GM21786 (cell line): ENCODE results near the gene SYAP1.
"Not testable (repeated sequence)": the region's sequence is repeated elsewhere in the genome, so short reads cannot be mapped to it uniquely, and the experiment has no call there.

Source experiments
- ATAC-seq: cut with Tn5 transposase; IDR thresholded peaks from one replicate; pipeline ENCODE4 v1.9.1; 2021; ENCODE audit not compliant: unreplicated experiment

The SYAP1 gene

DNA sequence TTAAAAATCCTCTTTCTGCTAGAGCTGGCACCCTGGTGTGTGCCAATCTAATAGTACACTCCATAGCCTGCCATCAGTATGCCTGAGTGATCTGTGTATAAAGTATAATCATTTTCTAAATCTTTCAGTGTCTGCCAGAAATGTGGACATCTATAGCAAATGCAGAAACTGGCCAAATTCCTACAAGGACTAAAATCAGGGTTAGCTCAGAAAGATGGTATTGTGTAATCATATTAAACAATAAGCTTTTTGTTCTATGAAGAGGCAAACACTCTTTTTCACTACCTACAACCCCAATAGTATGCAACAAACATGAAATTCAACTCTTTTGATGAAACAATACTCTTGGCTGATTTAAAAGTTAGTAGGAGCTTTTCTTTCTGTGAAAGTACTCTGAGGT lies 59.1 kb downstream of the SYAP1 start:
- ATAC-seq = no peak

- ATAC-seq = no peak
Observed at GRCh38 chrX:16778993-16779392, 59.6 kb downstream of the SYAP1 start.

DNA sequence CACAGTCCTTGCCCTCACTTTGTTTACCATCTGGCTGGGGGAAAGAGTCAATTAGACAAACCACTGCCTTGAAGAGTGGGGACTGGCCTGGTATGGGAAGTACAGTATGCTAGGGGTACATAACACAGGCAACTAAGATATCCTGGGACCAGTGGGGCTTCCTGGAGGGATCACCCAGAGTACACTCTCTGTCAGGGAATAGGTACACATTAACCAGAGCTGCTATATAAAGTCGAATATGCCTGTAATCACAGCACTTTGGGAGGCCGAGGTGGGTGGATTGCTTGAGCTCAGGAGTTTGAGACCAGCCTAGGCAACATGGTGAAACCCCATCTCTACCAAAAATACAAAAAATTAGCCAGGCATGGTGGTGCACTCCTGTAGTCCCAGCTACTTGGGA lies 60.4 kb downstream of the SYAP1 start:
- ATAC-seq = not testable (repeated sequence)

GRCh38 chrX:16783452-16783851 lies 64.0 kb downstream of the SYAP1 start:
- no peak for ATAC-seq

GRCh38 chrX:16784440-16784839 lies 65.0 kb downstream of the SYAP1 start:
- not testable (repeated sequence) for ATAC-seq

DNA sequence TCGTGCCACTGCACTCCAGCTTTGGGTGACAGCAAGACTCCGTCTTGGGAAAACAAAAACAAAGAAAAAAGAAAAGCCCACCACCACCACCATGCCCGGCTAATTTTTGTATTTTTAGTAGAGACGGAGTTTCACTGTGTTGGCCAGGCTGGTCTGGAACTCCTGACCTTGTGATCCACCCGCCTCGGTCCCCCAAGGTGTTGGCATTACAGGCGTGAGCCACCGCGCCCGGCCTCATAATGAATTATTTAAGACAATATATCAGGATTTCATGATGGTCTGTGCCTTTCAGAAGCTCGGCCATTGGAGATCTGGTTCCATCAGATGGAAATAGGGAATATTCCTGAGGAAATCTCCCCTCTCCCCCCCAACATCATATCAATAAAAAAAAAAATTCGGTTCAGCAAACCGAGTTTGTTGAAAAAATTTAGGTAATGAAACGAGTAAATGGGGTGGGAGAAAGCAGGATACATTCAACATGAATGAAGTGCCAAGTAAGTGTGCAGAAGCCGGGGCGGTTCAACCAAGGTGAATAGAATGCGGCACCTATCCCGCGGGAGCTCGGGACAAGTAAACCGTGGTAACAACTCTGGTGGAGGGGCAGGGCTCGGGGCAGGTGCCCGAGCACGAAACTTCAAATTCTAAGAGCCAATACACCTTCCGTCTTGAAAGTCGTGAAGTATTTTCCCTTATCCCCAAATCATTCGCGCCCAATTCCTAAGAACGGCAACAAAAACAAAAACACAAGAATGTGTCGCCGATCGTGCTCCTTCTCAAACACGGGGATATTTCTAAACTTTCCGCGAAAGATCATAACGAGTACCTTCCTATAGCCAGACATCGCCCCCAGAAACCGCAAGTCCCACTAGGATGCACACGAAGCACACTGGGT lies 66.1 kb downstream of the SYAP1 start:
- no peak for ATAC-seq

DNA sequence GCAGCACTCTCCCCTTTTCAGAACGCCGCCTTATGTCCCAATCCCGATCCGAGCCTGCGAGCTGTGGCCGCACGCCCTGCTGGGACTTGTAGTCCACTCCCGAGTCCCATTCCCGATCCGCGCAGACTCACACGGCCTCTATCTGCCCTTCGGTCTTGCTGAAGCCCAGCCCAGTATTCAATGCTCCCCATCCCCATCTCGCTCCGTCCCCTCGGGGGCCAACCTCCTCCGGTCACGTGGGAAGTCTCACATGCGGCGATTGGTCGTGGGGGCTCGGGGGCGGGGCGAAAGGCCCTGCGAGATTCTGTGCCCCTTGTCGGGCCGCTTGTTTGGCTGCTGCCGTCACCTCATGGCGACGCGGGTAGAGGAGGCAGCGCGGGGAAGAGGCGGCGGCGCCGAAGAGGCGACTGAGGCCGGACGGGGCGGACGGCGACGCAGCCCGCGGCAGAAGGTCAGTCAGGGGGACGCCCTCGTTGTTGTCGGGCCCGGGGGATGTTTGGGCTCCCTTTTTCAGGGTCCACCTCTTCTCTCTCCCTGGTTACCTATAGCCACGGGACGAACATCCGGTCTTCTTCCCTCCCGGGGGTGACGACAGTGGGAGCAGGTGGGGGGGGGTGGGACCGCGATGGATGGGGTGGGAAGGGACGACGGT lies 66.9 kb downstream of the SYAP1 start, which contains the start of gene TXLNG:
TXLNG (plus strand) TSS at position 328 of the 652 bp plus-strand sequence; CDS start at position 350, 22 bp downstream.
- ATAC-seq = peak; percentile 99

DNA sequence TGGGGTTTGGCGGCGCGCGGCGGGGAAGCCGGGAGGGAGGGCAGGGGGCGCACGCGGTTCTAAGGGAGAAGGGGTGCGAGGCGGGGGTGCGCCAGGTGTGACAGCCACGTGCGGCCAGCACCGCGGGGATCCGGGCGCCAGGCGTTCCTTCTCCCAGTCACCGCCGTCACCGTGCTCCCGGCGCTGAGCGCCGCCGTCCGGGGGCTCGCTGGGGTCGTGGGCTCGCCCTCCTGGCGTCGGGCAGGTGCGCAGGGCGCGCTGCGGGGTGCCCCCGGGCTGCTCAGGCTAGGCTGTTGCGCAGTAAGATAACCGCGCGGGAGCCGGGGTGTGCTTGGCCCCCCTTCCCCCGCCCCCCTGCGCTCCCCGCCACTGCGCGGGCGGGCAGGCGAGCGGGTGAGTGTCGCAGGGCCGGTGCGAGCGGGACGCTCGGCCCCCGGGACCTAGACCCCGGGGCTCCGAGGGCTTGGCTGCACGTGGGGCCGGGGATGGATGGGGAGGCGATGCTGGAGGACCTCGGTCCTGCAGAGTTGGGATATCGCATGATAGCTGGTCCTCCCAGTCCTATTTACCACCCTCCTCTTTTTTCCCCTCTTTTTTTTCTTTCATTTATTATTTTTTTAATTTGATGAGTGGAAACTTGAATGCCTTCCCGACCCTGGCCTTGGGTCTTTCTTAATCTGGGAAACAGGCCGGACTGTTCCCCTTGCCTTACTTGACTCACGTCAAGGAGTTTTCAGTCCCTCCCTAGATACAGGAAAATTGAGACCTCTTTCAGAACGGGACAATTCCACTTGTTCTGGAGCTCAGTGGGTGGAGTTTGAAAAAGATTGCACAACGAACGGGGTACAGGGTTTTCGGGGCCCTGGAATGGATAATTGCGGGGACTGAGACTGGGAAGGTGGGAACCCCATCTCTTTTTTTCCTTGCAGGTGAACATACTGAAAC lies 67.7 kb downstream of the SYAP1 start:
- ATAC-seq = no peak

- ATAC-seq = no peak
Observed at GRCh38 chrX:16788477-16788876, 69.1 kb downstream of the SYAP1 start.

GRCh38 chrX:16796298-16796697 lies 76.9 kb downstream of the SYAP1 start:
- ATAC-seq = no peak

DNA sequence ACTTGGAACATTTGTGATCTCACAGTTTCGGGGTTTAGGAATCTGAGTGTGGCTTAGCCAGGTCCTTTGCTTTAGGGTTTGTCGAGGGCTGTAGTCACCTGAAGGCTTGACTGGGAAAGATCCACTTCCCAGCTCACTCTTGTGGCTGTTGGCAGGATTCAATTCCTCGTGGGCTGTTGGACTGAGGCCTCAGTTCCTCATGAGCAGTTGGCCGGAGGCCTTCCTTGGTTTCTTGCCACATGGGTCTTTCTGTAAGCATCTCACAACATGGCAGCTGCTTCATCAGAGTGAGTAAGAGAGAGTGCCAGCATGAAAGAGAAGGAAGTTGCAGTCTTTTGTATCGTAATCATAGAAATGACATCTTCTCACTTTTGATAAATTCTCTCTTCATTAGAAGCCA lies 77.9 kb downstream of the SYAP1 start:
- ATAC-seq = no peak

GRCh38 chrX:16797841-16798240 lies 78.4 kb downstream of the SYAP1 start:
- no peak for ATAC-seq

DNA sequence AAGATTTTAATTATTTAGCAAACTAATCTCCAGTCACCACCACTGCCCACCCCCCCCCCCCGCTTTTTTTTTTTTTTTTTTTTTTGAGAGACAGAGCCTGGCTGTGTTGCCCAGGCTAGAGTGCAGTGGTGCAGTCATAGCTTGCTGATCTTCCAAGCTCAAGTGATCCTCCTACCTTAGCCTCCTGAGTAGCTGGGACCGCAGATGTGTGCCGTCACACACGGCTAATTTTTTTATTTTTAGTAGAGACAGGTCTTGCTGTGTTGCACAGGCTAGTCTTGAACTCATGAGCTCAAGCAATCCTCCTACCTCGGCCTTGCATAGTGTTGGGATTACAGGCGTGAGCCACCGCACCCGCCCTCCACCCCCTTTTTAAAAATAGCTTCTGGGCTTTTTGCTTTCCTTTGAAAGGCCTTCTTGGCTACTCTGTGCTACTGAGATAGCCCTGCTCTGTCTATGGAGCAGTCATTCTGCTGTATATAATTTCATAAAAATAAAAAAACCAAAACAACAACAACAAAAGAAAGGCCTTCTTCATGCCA lies 85.6 kb downstream of the SYAP1 start:
- ATAC-seq = peak; percentile 80

GRCh38 chrX:16807548-16807947 lies 88.1 kb downstream of the SYAP1 start:
- ATAC-seq = no peak

GRCh38 chrX:16807976-16808542 lies 88.6 kb downstream of the SYAP1 start:
- no peak for ATAC-seq

DNA sequence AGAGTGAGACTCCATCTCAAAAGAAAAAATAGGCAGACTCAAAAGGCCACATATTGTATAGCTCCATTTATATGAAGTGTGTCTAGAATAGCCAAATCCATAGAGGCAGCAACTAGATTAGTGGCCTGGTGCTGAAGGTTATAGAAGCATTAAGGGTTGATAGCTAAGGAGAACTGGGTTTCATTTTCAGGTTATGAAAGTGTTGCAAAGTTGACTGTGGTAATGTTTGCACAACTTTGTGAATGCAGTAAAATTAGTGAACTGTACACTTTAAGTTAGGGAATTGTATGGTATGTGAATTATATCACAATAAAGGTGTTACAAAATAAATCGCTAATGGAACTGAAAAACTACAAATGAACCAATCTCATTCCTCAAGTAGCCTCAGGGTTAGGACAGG lies 95.2 kb downstream of the SYAP1 start:
- no peak for ATAC-seq
